Endothelial cell (in vitro differentiated cells): ENCODE measurements around the gene PRKCZ. TPM values are rescaled to one million over a fixed set of nuclear protein-coding genes. Genes with fewer than 3 reads are reported as not detected.

Source experiments
- DNase-seq: peaks from one replicate; pipeline ENCODE4 v3.0.0; 2021; ENCODE audit warnings: low spot score
- H3K27ac Mint-ChIP-seq: one replicate; pipeline ENCODE4 v1.8.0; 2021; ENCODE audit warnings: mixed read lengths, inconsistent platforms; ENCODE audit not compliant: unreplicated experiment
- H3K27me3 Mint-ChIP-seq: one replicate; pipeline ENCODE4 v1.8.0; 2021; ENCODE audit warnings: mild to moderate bottlenecking, moderate library complexity, mixed read lengths, inconsistent platforms; ENCODE audit not compliant: unreplicated experiment
- H3K36me3 Mint-ChIP-seq: one replicate; pipeline ENCODE4 v1.8.0; 2021; ENCODE audit warnings: mild to moderate bottlenecking, low read depth, mixed read lengths, inconsistent platforms; ENCODE audit not compliant: unreplicated experiment
- H3K4me1 Mint-ChIP-seq: one replicate; pipeline ENCODE4 v1.8.0; 2021; ENCODE audit warnings: mild to moderate bottlenecking, mixed read lengths, inconsistent platforms; ENCODE audit not compliant: unreplicated experiment
- H3K4me3 Mint-ChIP-seq: one replicate; pipeline ENCODE4 v1.8.0; 2021; ENCODE audit warnings: mild to moderate bottlenecking, mixed read lengths, inconsistent platforms; ENCODE audit not compliant: unreplicated experiment
- H3K9me3 Mint-ChIP-seq: one replicate; pipeline ENCODE4 v1.8.0; 2021; ENCODE audit warnings: mixed read lengths, inconsistent platforms; ENCODE audit not compliant: unreplicated experiment
- total RNA-seq: library from RNA; stranded (reverse); fragmentation: NEBNext Ultra II Directional; extraction: Animal tissue kit (Norgen Biotek cat#: 25700); gene quantifications from one replicate; pipeline ENCODE4 v1.2.1, GENCODE V29; 2021; ENCODE audit not compliant: unreplicated experiment
- TF ChIP-seq, protein P1 (sequence below): fragments of 200-600 bp; sonication (generic); IDR thresholded peaks from one replicate; pipeline ENCODE4 v1.5.0; 2021; ENCODE audit warnings: antibody characterized with exemption; ENCODE audit not compliant: unreplicated experiment

The PRKCZ gene
- total RNA-seq, 1 donor from 2014 or later, result 23.1 TPM

DNA sequence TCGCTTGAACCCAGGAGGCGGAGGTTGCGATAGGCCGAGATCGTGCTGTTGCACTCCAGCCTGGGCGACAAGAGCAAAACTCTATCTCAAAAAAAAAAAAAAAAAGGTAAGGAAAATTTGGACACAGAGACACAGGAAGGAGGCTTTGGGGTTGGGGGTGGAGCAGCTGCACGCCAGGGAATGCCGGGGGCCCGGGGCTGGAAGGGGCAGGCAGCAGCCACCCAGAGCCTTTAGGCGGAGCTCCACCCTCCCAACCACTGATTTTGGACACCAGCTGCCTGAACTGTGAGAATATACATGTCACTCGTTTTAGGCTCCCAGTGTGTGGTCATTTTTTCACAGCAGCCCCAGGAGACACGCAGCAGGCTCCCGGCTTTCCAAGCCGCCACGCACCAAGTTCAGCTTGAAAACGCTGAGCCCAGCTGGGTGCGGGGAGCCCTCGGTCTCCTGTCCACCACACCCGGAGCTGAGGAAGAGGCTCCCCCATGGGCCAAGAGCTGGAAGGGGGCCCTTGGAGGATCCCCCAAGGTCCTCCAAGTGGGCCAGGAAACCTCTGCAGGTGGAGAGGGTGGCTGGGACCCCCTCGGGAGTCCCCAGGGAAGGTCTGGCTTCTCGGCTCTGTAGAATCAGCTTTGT, 150.2 kb downstream of the PRKCZ start:
- Mint-ChIP-seq H3K27ac (no peak overlapping the region), H3K27me3 (peaks cover 11% of the 10 kb centered on the region), H3K9me3 (no peaks in the 10 kb centered on the region), H3K36me3 (no peaks in the 10 kb centered on the region), H3K4me1 (no peaks in the 10 kb centered on the region), H3K4me3 (no peak overlapping the region)
- TF ChIP-seq, protein P1, sequence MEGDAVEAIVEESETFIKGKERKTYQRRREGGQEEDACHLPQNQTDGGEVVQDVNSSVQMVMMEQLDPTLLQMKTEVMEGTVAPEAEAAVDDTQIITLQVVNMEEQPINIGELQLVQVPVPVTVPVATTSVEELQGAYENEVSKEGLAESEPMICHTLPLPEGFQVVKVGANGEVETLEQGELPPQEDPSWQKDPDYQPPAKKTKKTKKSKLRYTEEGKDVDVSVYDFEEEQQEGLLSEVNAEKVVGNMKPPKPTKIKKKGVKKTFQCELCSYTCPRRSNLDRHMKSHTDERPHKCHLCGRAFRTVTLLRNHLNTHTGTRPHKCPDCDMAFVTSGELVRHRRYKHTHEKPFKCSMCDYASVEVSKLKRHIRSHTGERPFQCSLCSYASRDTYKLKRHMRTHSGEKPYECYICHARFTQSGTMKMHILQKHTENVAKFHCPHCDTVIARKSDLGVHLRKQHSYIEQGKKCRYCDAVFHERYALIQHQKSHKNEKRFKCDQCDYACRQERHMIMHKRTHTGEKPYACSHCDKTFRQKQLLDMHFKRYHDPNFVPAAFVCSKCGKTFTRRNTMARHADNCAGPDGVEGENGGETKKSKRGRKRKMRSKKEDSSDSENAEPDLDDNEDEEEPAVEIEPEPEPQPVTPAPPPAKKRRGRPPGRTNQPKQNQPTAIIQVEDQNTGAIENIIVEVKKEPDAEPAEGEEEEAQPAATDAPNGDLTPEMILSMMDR, result no peak
- DNase-seq, result no peak

DNA sequence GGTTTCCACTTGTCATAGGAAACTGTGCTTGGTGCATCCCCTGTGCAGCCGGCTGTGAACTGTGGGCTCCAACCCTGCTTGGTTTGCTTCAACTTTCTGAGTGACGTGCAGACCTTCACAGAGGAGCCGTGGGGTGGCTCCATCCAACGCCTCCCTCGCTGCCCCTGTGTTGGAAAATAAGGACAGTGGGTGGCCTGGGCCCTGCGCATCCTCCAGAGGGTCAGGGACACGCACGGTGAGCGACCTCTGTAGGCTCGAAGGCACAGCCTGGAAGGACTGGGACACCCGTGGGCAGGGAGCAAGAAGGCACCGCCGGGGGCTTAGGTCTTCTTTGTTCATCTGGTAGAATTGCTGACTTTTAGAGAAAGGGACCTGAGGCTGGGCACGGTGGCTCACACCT, 150.9 kb downstream of the PRKCZ start:
- H3K36me3 Mint-ChIP-seq, result no peaks in the 10 kb centered on the region
- H3K4me1 Mint-ChIP-seq, result no peaks in the 10 kb centered on the region
- no peak for DNase-seq
- no peak overlapping the region for H3K27ac Mint-ChIP-seq
- no peaks in the 10 kb centered on the region for H3K9me3 Mint-ChIP-seq
- peaks cover 11% of the 10 kb centered on the region for H3K27me3 Mint-ChIP-seq
- H3K4me3 Mint-ChIP-seq, result no peak overlapping the region
- TF ChIP-seq, protein P1, result no peak

DNA sequence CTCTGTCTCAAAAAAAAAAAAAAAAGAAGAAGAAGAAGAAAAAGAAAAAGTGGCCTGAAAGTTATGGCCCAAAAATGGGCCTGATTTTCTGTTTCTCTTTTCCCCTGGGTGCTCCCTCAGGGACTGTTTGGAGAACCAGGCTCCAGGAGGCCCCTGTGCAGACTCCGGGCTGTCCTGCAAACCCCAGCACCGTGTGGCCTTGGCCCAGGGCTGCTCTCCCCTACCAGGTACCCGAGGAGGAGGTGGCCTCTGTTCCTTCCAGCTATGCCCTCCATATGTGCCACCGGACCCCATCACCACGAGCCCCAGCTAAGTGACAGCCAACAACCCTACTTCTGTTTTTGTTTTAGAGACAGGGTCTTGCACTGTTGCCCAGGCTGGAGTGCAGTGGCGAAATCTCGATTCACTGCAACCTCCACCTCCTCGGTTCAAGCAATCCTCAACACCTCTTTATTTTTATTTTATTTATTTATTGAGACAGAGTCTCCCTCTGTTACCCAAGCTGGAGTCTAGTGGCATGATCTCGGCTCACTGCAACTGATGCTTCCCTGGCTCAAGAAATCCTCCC, 151.9 kb downstream of the PRKCZ start:
- no peak overlapping the region for H3K27ac Mint-ChIP-seq
- no peak for DNase-seq

DNA sequence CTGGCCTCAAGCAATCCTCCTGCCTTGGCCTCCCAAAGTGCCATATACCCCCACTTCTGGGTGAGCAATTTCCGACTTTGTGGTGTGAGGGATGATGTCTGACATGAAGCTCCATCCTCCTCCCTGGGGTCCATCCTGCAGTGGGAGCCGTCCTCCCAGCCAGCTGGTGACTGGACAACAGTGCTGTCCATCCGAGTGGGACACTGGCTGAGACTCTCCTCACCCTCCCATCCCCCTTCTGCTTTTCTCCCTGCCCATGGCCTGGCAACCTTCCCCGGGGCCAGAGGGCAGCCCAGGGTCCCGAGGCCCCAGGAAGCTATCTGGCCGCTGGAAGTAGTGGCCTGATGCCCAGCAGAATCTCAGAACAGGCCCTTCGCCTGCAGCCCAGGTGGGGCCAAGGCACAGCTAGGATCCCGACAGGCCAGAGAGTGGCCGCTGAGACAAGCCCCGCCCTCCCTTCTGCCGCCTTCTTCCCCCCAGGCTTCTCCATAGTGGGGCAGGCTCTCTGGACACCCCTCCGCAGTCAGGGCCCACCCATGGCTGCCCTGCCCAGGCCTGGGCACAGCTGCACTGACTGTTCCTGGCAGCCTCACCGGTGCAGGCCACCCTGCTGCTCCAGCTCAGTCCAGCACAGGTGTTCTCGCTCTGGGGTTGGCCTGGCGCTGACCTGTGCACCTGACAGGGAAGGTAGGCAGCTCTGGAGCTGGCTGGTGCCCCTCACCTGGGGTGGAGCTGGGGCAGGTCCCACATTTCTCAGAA, 152.8 kb downstream of the PRKCZ start:
- DNase-seq, result no peak
- Mint-ChIP-seq H3K36me3 (no peaks in the 10 kb centered on the region), H3K27ac (no peak overlapping the region), H3K27me3 (peaks cover 14% of the 10 kb centered on the region), H3K4me1 (no peaks in the 10 kb centered on the region), H3K9me3 (no peaks in the 10 kb centered on the region), H3K4me3 (no peak overlapping the region)
- TF ChIP-seq, protein P1, result no peak

More for the DNA sequence above, 151.9 kb downstream of the PRKCZ start:
- TF ChIP-seq, protein P1, result no peak
- H3K9me3 Mint-ChIP-seq, result no peaks in the 10 kb centered on the region
- peaks cover 14% of the 10 kb centered on the region for H3K27me3 Mint-ChIP-seq
- no peaks in the 10 kb centered on the region for H3K36me3 Mint-ChIP-seq
- no peak overlapping the region for H3K4me3 Mint-ChIP-seq
- no peaks in the 10 kb centered on the region for H3K4me1 Mint-ChIP-seq
